ENCODE data around the gene MRPL3. TPM values are rescaled to one million over a fixed set of nuclear protein-coding genes. Genes with fewer than 3 reads are reported as not detected.

The MRPL3 gene
- total RNA-seq, 1 donor from 2014 or later: 69.6 TPM

Other genes starting within 250 kb of the MRPL3 start
- 13.8 and 15.7 TPM in 2 replicates for gene NUDT16, start 121.2 kb downstream of the MRPL3 start, total RNA-seq

Data from dermis microvascular lymphatic vessel endothelial cell (primary cell).